ENCODE data around the gene TNRC6C.

Gene TNRC6C

DNA sequence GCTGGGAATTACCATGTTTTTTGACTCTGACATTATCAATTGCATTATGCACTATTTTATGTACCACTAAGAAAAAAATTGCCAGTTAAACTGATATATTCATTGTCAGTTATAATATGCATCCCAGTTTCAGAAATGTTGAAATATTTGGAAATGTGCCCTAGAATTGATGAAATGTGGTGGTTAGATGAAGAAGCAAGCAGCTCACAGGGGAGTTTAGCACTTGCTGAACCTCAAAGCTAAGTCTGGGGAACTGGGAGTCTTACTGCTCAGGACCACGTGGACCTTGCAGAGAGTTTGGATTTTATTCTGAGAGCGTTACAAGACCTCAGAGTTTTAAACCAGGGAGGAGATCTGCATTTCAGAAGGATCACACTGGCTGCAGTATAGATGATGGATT is 67.9 kb downstream of the TNRC6C start:
- no peak for DNase-seq
- peaks cover 11% of the 10 kb centered on the region for H3K36me3 ChIP-seq (ENCODE audit: control insufficient read depth, insufficient read depth, low read length)
- H3K27ac ChIP-seq (ENCODE audit: insufficient read depth, low read length, poor library complexity, severe bottlenecking): no peak overlapping the region
- H3K27me3 ChIP-seq (replicated peaks; ENCODE audit: control insufficient read depth, insufficient read depth, low read length, poor library complexity, severe bottlenecking): no peaks in the 10 kb centered on the region
- peaks cover 2% of the 10 kb centered on the region for H3K4me1 ChIP-seq (ENCODE audit: control insufficient read depth, insufficient read depth, low read length, poor library complexity, severe bottlenecking)
- H3K4me3 ChIP-seq (ENCODE audit: insufficient read depth, low read depth, low read length, poor library complexity, severe bottlenecking): no peak overlapping the region
- no peaks in the 10 kb centered on the region for H3K9me3 ChIP-seq (ENCODE audit: control insufficient read depth, low read length)

DNA sequence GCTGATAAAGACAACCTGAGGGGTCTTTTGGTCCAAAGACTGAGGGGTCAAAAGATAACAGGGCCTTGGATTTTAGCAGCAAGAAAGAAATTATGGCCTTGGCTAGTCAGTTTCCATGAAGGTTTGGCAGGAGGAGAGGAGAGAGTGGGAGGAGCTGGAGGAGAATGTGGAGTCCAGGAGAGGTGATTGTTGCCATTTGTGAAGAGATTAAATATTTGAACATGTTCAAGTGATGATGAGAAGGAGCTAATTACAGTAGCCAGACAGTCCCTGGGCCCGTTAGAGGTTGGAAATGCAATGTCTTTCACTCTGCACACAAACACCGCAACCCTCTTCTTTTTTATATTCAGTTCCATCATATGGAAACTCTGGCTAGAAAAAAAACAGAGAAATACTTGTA is 68.6 kb downstream of the TNRC6C start:
- peaks cover 18% of the 10 kb centered on the region for H3K36me3 ChIP-seq (ENCODE audit: control insufficient read depth, insufficient read depth, low read length)
- H3K4me3 ChIP-seq (ENCODE audit: insufficient read depth, low read depth, low read length, poor library complexity, severe bottlenecking): no peak overlapping the region
- no peak overlapping the region for H3K27ac ChIP-seq (ENCODE audit: insufficient read depth, low read length, poor library complexity, severe bottlenecking)
- no peaks in the 10 kb centered on the region for H3K9me3 ChIP-seq (ENCODE audit: control insufficient read depth, low read length)
- H3K27me3 ChIP-seq (replicated peaks; ENCODE audit: control insufficient read depth, insufficient read depth, low read length, poor library complexity, severe bottlenecking): no peaks in the 10 kb centered on the region
- no peak for DNase-seq
- peaks cover 2% of the 10 kb centered on the region for H3K4me1 ChIP-seq (ENCODE audit: control insufficient read depth, insufficient read depth, low read length, poor library complexity, severe bottlenecking)

DNA sequence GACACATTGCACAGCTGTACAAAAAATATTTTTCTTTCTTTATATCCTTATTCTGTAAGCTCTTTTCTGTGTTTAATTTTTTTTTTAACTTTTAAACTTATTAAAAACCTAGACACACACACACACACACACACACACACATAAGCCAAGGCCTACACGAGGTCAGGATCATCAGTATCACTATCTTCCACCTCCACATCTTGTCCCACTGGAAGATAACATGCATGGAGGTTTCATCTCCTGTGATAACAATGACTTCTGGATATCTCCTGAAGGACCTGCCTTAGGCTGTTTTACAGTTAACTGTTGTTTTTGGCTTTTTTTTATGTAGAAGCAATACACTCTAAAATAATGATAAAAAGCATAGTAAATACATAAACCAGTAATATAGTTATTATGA is 71.2 kb downstream of the TNRC6C start:
- Histone ChIP-seq H3K4me3 (ENCODE audit: insufficient read depth, low read depth, low read length, poor library complexity, severe bottlenecking) (no peak overlapping the region), H3K27me3 (replicated peaks; ENCODE audit: control insufficient read depth, insufficient read depth, low read length, poor library complexity, severe bottlenecking) (no peaks in the 10 kb centered on the region), H3K27ac (ENCODE audit: insufficient read depth, low read length, poor library complexity, severe bottlenecking) (no peak overlapping the region), H3K4me1 (ENCODE audit: control insufficient read depth, insufficient read depth, low read length, poor library complexity, severe bottlenecking) (peaks cover 2% of the 10 kb centered on the region), H3K36me3 (ENCODE audit: control insufficient read depth, insufficient read depth, low read length) (peaks cover 25% of the 10 kb centered on the region), H3K9me3 (ENCODE audit: control insufficient read depth, low read length) (no peaks in the 10 kb centered on the region)
- DNase-seq: no peak

DNA sequence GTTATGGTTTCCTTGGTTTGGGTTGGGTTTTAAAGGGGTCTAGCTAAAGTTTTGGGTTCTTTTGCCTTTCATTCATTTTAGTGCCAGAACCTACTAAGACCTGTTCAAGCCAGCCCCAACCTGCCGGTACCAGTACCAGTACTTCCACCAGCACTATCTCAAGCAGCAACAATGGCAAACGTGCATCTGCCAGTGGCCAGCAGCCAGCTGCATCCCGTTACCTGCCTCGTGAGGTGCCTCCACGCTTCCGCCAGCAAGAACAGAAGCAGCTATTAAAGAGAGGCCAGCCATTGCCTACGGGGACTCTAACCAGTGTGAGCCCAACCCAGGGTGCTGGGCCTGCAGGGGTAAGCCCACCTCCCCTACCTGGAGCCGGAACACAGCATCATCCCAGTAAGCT is 72.9 kb downstream of the TNRC6C start:
- no peak overlapping the region for H3K4me3 ChIP-seq (ENCODE audit: insufficient read depth, low read depth, low read length, poor library complexity, severe bottlenecking)
- peaks cover 42% of the 10 kb centered on the region for H3K36me3 ChIP-seq (ENCODE audit: control insufficient read depth, insufficient read depth, low read length)
- peaks cover 2% of the 10 kb centered on the region for H3K4me1 ChIP-seq (ENCODE audit: control insufficient read depth, insufficient read depth, low read length, poor library complexity, severe bottlenecking)
- no peaks in the 10 kb centered on the region for H3K9me3 ChIP-seq (ENCODE audit: control insufficient read depth, low read length)
- no peaks in the 10 kb centered on the region for H3K27me3 ChIP-seq (replicated peaks; ENCODE audit: control insufficient read depth, insufficient read depth, low read length, poor library complexity, severe bottlenecking)
- H3K27ac ChIP-seq (ENCODE audit: insufficient read depth, low read length, poor library complexity, severe bottlenecking): no peak overlapping the region
- no peak for DNase-seq

GRCh38 chr17:78032166-78032565 is 73.7 kb downstream of the TNRC6C start:
- Histone ChIP-seq H3K4me3 (ENCODE audit: insufficient read depth, low read depth, low read length, poor library complexity, severe bottlenecking) (no peak overlapping the region), H3K27ac (ENCODE audit: insufficient read depth, low read length, poor library complexity, severe bottlenecking) (no peak overlapping the region), H3K9me3 (ENCODE audit: control insufficient read depth, low read length) (no peaks in the 10 kb centered on the region), H3K36me3 (ENCODE audit: control insufficient read depth, insufficient read depth, low read length) (peaks cover 47% of the 10 kb centered on the region), H3K27me3 (replicated peaks; ENCODE audit: control insufficient read depth, insufficient read depth, low read length, poor library complexity, severe bottlenecking) (no peaks in the 10 kb centered on the region), H3K4me1 (ENCODE audit: control insufficient read depth, insufficient read depth, low read length, poor library complexity, severe bottlenecking) (peaks cover 2% of the 10 kb centered on the region)
- DNase-seq: no peak

GRCh38 chr17:78034429-78035091 is 76.1 kb downstream of the TNRC6C start:
- H3K27ac ChIP-seq (ENCODE audit: insufficient read depth, low read length, poor library complexity, severe bottlenecking): no peak overlapping the region
- no peak for DNase-seq
- no peaks in the 10 kb centered on the region for H3K27me3 ChIP-seq (replicated peaks; ENCODE audit: control insufficient read depth, insufficient read depth, low read length, poor library complexity, severe bottlenecking)
- H3K4me1 ChIP-seq (ENCODE audit: control insufficient read depth, insufficient read depth, low read length, poor library complexity, severe bottlenecking): no peaks in the 10 kb centered on the region
- H3K9me3 ChIP-seq (ENCODE audit: control insufficient read depth, low read length): no peaks in the 10 kb centered on the region
- peaks cover 58% of the 10 kb centered on the region for H3K36me3 ChIP-seq (ENCODE audit: control insufficient read depth, insufficient read depth, low read length)
- H3K4me3 ChIP-seq (ENCODE audit: insufficient read depth, low read depth, low read length, poor library complexity, severe bottlenecking): no peak overlapping the region

- peaks cover 46% of the 10 kb centered on the region for H3K36me3 ChIP-seq (ENCODE audit: control insufficient read depth, insufficient read depth, low read length)
- H3K27me3 ChIP-seq (replicated peaks; ENCODE audit: control insufficient read depth, insufficient read depth, low read length, poor library complexity, severe bottlenecking): no peaks in the 10 kb centered on the region
- no peak for DNase-seq
- no peaks in the 10 kb centered on the region for H3K4me1 ChIP-seq (ENCODE audit: control insufficient read depth, insufficient read depth, low read length, poor library complexity, severe bottlenecking)
- no peak overlapping the region for H3K4me3 ChIP-seq (ENCODE audit: insufficient read depth, low read depth, low read length, poor library complexity, severe bottlenecking)
- H3K9me3 ChIP-seq (ENCODE audit: control insufficient read depth, low read length): no peaks in the 10 kb centered on the region
- H3K27ac ChIP-seq (ENCODE audit: insufficient read depth, low read length, poor library complexity, severe bottlenecking): no peak overlapping the region
These were observed 78.8 kb downstream of the TNRC6C start for GRCh38 chr17:78037280-78037679.

DNA sequence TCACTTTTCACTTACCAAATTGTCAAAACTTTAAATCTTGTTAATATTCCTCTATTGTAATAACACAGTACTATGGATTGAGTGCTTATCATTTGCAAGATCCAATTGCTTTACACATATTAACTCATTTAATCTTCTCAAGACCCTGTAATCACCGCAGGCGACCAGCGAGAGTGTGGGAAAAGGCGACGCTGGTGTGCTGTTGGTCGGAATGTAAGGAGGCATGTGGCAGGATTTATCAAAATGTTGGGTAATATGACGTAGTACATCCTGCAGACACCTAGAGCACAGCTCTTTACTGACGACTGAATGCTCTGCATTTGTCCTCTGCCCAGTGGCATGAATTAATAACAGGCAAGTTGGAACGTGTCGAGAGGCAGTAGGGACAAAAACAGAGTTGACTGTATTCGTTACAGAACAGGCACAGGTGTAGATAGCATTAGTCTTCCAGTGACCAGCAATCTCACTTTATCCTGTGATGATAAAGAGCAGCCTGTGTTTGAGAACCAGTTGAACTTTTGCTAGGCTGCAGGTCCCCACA is 80.3 kb downstream of the TNRC6C start:
- no peak for DNase-seq
- no peaks in the 10 kb centered on the region for H3K9me3 ChIP-seq (ENCODE audit: control insufficient read depth, low read length)
- no peak overlapping the region for H3K4me3 ChIP-seq (ENCODE audit: insufficient read depth, low read depth, low read length, poor library complexity, severe bottlenecking)
- H3K4me1 ChIP-seq (ENCODE audit: control insufficient read depth, insufficient read depth, low read length, poor library complexity, severe bottlenecking): no peaks in the 10 kb centered on the region
- H3K27me3 ChIP-seq (replicated peaks; ENCODE audit: control insufficient read depth, insufficient read depth, low read length, poor library complexity, severe bottlenecking): no peaks in the 10 kb centered on the region
- H3K27ac ChIP-seq (ENCODE audit: insufficient read depth, low read length, poor library complexity, severe bottlenecking): no peak overlapping the region
- peaks cover 39% of the 10 kb centered on the region for H3K36me3 ChIP-seq (ENCODE audit: control insufficient read depth, insufficient read depth, low read length)

DNA sequence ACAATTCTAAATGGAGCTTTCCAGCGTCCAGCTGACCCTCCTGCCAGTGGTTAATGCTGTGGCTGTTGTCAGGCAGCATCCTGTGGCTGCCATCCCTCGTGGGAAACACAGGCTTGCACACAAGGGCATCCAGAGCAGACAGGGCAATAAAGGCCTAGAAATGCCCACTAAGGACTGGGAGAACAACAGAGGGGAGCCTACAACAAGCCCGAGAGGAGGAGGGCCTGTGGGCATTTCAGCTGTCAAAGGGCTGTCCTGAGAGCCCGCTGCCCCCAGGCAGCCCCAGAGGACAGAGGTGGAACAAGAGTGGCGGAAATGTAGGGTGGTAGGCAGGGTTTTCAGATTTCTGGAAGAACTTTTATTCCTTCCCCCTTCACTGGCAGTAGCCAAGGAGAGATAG is 81.1 kb downstream of the TNRC6C start:
- no peak for DNase-seq
- no peak overlapping the region for H3K4me3 ChIP-seq (ENCODE audit: insufficient read depth, low read depth, low read length, poor library complexity, severe bottlenecking)
- no peaks in the 10 kb centered on the region for H3K27me3 ChIP-seq (replicated peaks; ENCODE audit: control insufficient read depth, insufficient read depth, low read length, poor library complexity, severe bottlenecking)
- no peaks in the 10 kb centered on the region for H3K4me1 ChIP-seq (ENCODE audit: control insufficient read depth, insufficient read depth, low read length, poor library complexity, severe bottlenecking)
- H3K36me3 ChIP-seq (ENCODE audit: control insufficient read depth, insufficient read depth, low read length): peaks cover 34% of the 10 kb centered on the region
- no peak overlapping the region for H3K27ac ChIP-seq (ENCODE audit: insufficient read depth, low read length, poor library complexity, severe bottlenecking)
- H3K9me3 ChIP-seq (ENCODE audit: control insufficient read depth, low read length): no peaks in the 10 kb centered on the region

DNA sequence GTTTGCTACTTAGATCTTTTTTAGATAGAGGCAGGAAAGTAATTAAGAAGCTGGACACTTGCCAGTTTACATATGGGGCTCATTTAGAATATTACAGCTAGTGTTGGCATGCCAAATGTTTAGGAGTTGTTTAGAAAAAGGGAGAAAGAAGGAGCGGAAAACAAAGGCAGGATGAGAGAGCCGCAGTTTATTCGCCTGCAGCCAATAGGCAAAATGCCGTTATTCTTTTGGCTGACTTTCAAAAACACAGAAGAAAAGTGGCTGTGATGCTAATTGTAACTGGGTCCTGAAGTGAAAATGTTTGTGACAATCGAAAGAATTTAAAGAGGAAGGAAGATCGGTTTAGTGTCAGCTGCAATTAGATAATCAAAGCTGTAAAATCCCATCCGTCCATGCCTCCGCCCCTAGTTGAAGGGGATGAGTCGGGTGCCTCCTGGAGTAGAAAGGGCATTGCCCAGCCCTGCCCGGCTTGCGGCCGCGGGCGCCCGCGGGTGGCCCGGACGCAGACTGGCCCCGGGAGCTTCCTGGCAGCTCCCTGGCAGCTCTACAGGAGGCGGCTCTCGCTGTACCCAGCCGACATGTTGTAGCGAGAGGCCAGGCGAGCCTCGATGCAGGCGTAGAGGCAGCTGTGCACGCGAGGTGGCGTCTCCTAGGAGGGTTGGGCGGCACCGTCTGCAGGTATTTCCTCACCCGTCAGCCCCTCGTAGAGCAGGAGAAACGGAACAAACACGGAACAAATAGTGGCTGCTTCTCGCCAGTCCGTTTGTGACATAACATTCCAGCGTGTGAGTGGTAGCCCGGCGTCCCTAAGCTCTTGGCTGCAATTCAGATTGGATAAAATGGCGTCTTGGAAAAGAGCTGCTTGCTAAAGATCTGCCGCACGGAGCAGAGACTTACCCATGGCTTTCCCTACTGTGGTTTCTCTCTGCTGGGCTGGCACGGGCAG is 82.2 kb downstream of the TNRC6C start:
- Histone ChIP-seq H3K27me3 (replicated peaks; ENCODE audit: control insufficient read depth, insufficient read depth, low read length, poor library complexity, severe bottlenecking) (no peaks in the 10 kb centered on the region), H3K27ac (ENCODE audit: insufficient read depth, low read length, poor library complexity, severe bottlenecking) (peak overlapping the region; percentile 50), H3K4me3 (ENCODE audit: insufficient read depth, low read depth, low read length, poor library complexity, severe bottlenecking) (peak overlapping the region; percentile 23), H3K4me1 (ENCODE audit: control insufficient read depth, insufficient read depth, low read length, poor library complexity, severe bottlenecking) (no peaks in the 10 kb centered on the region), H3K9me3 (ENCODE audit: control insufficient read depth, low read length) (no peaks in the 10 kb centered on the region), H3K36me3 (ENCODE audit: control insufficient read depth, insufficient read depth, low read length) (peaks cover 23% of the 10 kb centered on the region)
- DNase-seq: peak in 2 of 3 donors; percentile 11 to 12

Measured in effector memory CD4-positive, alpha-beta T cell (primary cell).